Measurements from ENCODE around the gene INTS6.

DNA sequence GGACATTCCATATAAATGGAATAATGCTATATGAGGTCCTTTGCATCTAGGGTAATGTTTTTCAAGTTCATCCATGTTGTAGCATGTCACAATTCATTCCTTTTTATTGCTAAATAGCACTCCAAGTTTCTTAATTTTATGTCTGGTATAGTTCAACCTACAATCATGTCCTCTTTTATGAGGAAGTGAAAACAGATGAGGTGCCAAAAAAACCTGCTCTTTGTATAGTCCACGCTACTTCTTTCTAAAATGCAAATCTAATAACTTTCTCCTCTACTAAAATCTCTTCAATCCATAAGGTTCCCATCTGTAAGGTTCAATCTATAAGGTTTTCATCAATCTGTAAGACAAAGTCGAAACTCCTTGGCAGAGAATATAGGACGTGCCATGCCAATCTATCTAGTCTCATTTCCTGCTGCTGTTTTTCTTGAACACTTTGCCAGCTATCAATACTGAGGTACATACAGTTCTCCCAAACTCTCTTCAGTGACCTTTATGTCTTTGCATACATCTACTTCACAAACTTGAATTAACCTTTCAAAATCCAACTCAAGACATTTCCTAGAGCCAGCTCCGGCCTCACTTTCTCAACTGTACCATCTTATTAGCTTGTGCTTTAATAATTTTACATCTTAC, 33.7 kb downstream of the INTS6 start:
- TF ChIP-seq, protein P1, sequence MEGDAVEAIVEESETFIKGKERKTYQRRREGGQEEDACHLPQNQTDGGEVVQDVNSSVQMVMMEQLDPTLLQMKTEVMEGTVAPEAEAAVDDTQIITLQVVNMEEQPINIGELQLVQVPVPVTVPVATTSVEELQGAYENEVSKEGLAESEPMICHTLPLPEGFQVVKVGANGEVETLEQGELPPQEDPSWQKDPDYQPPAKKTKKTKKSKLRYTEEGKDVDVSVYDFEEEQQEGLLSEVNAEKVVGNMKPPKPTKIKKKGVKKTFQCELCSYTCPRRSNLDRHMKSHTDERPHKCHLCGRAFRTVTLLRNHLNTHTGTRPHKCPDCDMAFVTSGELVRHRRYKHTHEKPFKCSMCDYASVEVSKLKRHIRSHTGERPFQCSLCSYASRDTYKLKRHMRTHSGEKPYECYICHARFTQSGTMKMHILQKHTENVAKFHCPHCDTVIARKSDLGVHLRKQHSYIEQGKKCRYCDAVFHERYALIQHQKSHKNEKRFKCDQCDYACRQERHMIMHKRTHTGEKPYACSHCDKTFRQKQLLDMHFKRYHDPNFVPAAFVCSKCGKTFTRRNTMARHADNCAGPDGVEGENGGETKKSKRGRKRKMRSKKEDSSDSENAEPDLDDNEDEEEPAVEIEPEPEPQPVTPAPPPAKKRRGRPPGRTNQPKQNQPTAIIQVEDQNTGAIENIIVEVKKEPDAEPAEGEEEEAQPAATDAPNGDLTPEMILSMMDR (IDR thresholded peaks at IDR 0.05; ENCODE audit: low read length): no peak
- TF ChIP-seq EZH2 (optimal IDR thresholded peaks at IDR 0.05; ENCODE audit: low read depth, low read length): no peak
